Measurements from ENCODE around the gene SRRM2.

SRRM2 gene

GRCh38 chr16:2740476-2740875 is 12.0 kb upstream of the SRRM2 start:
- no peak for TF ChIP-seq CTCF (IDR thresholded peaks at IDR 0.05; ENCODE audit: low read depth, low read length)
- DNase-seq (ENCODE audit: low read depth in 2 of 2), result no peak
- no peak overlapping the region for H3K4me3 ChIP-seq (replicated peaks in 1 of 2; ENCODE audit: low read depth in 2 of 2, low read length in 2 of 2)

- no peak overlapping the region for H3K4me3 ChIP-seq (replicated peaks in 1 of 2; ENCODE audit: low read depth in 2 of 2, low read length in 2 of 2)
- no peak for TF ChIP-seq CTCF (IDR thresholded peaks at IDR 0.05; ENCODE audit: low read depth, low read length)
- DNase-seq (ENCODE audit: low read depth in 2 of 2), result no peak
These were observed 11.3 kb upstream of the SRRM2 start for GRCh38 chr16:2741168-2741567.

GRCh38 chr16:2742323-2743006 is 10.0 kb upstream of the SRRM2 start:
- DNase-seq (ENCODE audit: low read depth in 2 of 2), result no peak
- no peak for TF ChIP-seq CTCF (IDR thresholded peaks at IDR 0.05; ENCODE audit: low read depth, low read length)
- no peak overlapping the region for H3K4me3 ChIP-seq (replicated peaks in 1 of 2; ENCODE audit: low read depth in 2 of 2, low read length in 2 of 2)

- DNase-seq (ENCODE audit: low read depth in 2 of 2), result no peak
- no peak for TF ChIP-seq CTCF (IDR thresholded peaks at IDR 0.05; ENCODE audit: low read depth, low read length)
- H3K4me3 ChIP-seq (replicated peaks in 1 of 2; ENCODE audit: low read depth in 2 of 2, low read length in 2 of 2), result no peak overlapping the region
These were observed 9.2 kb upstream of the SRRM2 start for GRCh38 chr16:2743007-2743810.

GRCh38 chr16:2744711-2745110 is 7.7 kb upstream of the SRRM2 start:
- no peak for TF ChIP-seq CTCF (IDR thresholded peaks at IDR 0.05; ENCODE audit: low read depth, low read length)
- DNase-seq (ENCODE audit: low read depth in 2 of 2), result no peak
- no peak overlapping the region for H3K4me3 ChIP-seq (replicated peaks in 1 of 2; ENCODE audit: low read depth in 2 of 2, low read length in 2 of 2)

GRCh38 chr16:2745116-2745890 is 7.1 kb upstream of the SRRM2 start:
- DNase-seq (ENCODE audit: low read depth in 2 of 2), result no peak
- no peak overlapping the region for H3K4me3 ChIP-seq (replicated peaks in 1 of 2; ENCODE audit: low read depth in 2 of 2, low read length in 2 of 2)
- no peak for TF ChIP-seq CTCF (IDR thresholded peaks at IDR 0.05; ENCODE audit: low read depth, low read length)
